GM23338 (cell line): ENCODE data around the gene CSPG4. TPM values are rescaled to one million over a fixed set of nuclear protein-coding genes. Genes with fewer than 3 reads are reported as not detected.
A peak's percentile ranks its signal among the peaks of the same experiment; 100 is the strongest.

Experiments
- ATAC-seq: fragments of 200-7000 bp; cut with Tn5 transposase; 3 replicates; pipeline ENCODE4 v1.9.1; 2020
- DNase-seq: peaks from one replicate; pipeline ENCODE4 v3.0.0-alpha.2; 2015; ENCODE audit warnings: low spot score
- H2AFZ ChIP-seq: fragments of 200-600 bp; sonication (generic); 2 replicates; pipeline ENCODE4 v1.8.0; 2016; ENCODE audit warnings: antibody characterized with exemption, mild to moderate bottlenecking, moderate library complexity
- H3F3A ChIP-seq: fragments of 200-600 bp; sonication (generic); replicated peaks from 2 replicates; pipeline ENCODE4 v1.8.0; 2017; ENCODE audit warnings: antibody characterized with exemption, mixed run types, low read depth
- H3K27ac ChIP-seq: fragments of 200-600 bp; sonication (generic); 2 replicates; pipeline ENCODE4 v1.6.1; 2016; ENCODE audit warnings: low read depth
- H3K27me3 ChIP-seq: fragments of 200-600 bp; sonication (generic); 2 replicates; pipeline ENCODE4 v1.8.0; 2016; ENCODE audit warnings: mild to moderate bottlenecking, mixed run types, moderate library complexity; ENCODE audit not compliant: insufficient read depth
- H3K36me3 ChIP-seq: fragments of 200-600 bp; sonication (generic); 2 replicates; pipeline ENCODE4 v1.8.0; 2016; ENCODE audit warnings: mild to moderate bottlenecking; ENCODE audit not compliant: insufficient read depth
- H3K4me1 ChIP-seq: fragments of 200-600 bp; sonication (generic); 2 replicates; pipeline ENCODE4 v1.8.0; 2016; ENCODE audit warnings: mild to moderate bottlenecking, moderate library complexity; ENCODE audit not compliant: insufficient read depth
- H3K4me2 ChIP-seq: fragments of 200-600 bp; sonication (generic); 2 replicates; pipeline ENCODE4 v1.7.1; 2017; ENCODE audit warnings: mixed run types
- H3K4me3 ChIP-seq: fragments of 200-600 bp; sonication (generic); 2 replicates; pipeline ENCODE4 v1.6.1; 2016; ENCODE audit warnings: mixed run types
- H3K79me2 ChIP-seq: fragments of 200-600 bp; sonication (generic); replicated peaks from 2 replicates; pipeline ENCODE4 v1.8.0; 2017; ENCODE audit warnings: mild to moderate bottlenecking; ENCODE audit not compliant: insufficient read depth
- H3K9me2 ChIP-seq: fragments of 200-600 bp; sonication (generic); 2 replicates; pipeline ENCODE4 v1.8.0; 2017; ENCODE audit not compliant: insufficient read depth
- H4K20me1 ChIP-seq: fragments of 200-600 bp; sonication (generic); replicated peaks from 2 replicates; pipeline ENCODE4 v1.8.0; 2017; ENCODE audit warnings: mild to moderate bottlenecking; ENCODE audit not compliant: insufficient read depth
- H3K27ac Mint-ChIP-seq: 2 replicates; pipeline ENCODE4 v1.8.0; 2020; ENCODE audit warnings: inconsistent platforms, mild to moderate bottlenecking, moderate library complexity, mixed read lengths
- H3K27me3 Mint-ChIP-seq: 3 replicates; pipeline ENCODE4 v1.8.0; 2022; ENCODE audit warnings: low read depth, mild to moderate bottlenecking, moderate library complexity, mixed read lengths, inconsistent platforms; ENCODE audit not compliant: insufficient read depth, poor library complexity
- H3K36me3 Mint-ChIP-seq: 3 replicates; pipeline ENCODE4 v1.8.0; 2021; ENCODE audit warnings: low read depth, mild to moderate bottlenecking, inconsistent platforms, moderate library complexity, mixed read lengths
- H3K4me1 Mint-ChIP-seq: 3 replicates; pipeline ENCODE4 v1.8.0; 2020; ENCODE audit warnings: mild to moderate bottlenecking, inconsistent platforms, mixed read lengths
- H3K4me3 Mint-ChIP-seq: 3 replicates; pipeline ENCODE4 v1.8.0; 2021; ENCODE audit warnings: moderate library complexity, mild to moderate bottlenecking, inconsistent platforms, mixed read lengths
- H3K9me3 Mint-ChIP-seq: 3 replicates; pipeline ENCODE4 v1.8.0; 2020; ENCODE audit warnings: moderate library complexity, mild to moderate bottlenecking, inconsistent platforms, mixed read lengths
- CTCF ChIP-seq, 2 experiments: fragments of 200-600 bp in 1 of 2; sonication (generic) in 1 of 2; conservative IDR thresholded peaks; 2 replicates each; pipeline versions ENCODE4 v1.5.1 to v1.6.1; 2016 to 2017; ENCODE audit warnings: antibody characterized with exemption in 2 of 2, low read depth in 2 of 2, mild to moderate bottlenecking in 2 of 2, moderate library complexity in 1 of 2
- JUNB ChIP-seq: IDR thresholded peaks from one replicate; pipeline ENCODE4 v1.6.1; 2016; ENCODE audit warnings: antibody characterized with exemption; ENCODE audit not compliant: unreplicated experiment
- POLR2AphosphoS5 ChIP-seq: IDR thresholded peaks from 2 replicates; pipeline ENCODE4 v1.6.1; 2016; ENCODE audit warnings: antibody characterized with exemption, low read depth
- polyA plus RNA-seq: library from polyadenylated mRNA; unstranded; fragments of >200 nt; fragmentation: Nextera tagmentation; extraction: Ambion mirVana; gene quantifications from 2 replicates; pipeline ENCODE4 v1.2.1, GENCODE V29; 2016
- total RNA-seq: library from RNA; depleted of rRNA; stranded (reverse); fragments of >200 nt; shearing (Covaris generic); gene quantifications from 2 replicates; pipeline ENCODE4 v1.2.3, GENCODE V29; 2014
- TF ChIP-seq, protein P1 (sequence below): IDR thresholded peaks from 2 replicates; pipeline ENCODE4 v1.6.1; 2016; ENCODE audit warnings: antibody characterized with exemption

The CSPG4 gene
- total and polyA plus RNA-seq, 2 experiments from 2014 or later = 0.27 to 4.0 TPM

GRCh38 chr15:75733761-75734651, 21.4 kb upstream of the CSPG4 start (continued):
- TF ChIP-seq JUNB = no peak
- TF ChIP-seq POLR2AphosphoS5 = no peak
- no peak for TF ChIP-seq CTCF (conservative IDR thresholded peaks at IDR 0.05; ENCODE audit: low read depth in 2 of 2)
- TF ChIP-seq, protein P1, sequence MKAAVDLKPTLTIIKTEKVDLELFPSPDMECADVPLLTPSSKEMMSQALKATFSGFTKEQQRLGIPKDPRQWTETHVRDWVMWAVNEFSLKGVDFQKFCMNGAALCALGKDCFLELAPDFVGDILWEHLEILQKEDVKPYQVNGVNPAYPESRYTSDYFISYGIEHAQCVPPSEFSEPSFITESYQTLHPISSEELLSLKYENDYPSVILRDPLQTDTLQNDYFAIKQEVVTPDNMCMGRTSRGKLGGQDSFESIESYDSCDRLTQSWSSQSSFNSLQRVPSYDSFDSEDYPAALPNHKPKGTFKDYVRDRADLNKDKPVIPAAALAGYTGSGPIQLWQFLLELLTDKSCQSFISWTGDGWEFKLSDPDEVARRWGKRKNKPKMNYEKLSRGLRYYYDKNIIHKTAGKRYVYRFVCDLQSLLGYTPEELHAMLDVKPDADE = no peak

DNA sequence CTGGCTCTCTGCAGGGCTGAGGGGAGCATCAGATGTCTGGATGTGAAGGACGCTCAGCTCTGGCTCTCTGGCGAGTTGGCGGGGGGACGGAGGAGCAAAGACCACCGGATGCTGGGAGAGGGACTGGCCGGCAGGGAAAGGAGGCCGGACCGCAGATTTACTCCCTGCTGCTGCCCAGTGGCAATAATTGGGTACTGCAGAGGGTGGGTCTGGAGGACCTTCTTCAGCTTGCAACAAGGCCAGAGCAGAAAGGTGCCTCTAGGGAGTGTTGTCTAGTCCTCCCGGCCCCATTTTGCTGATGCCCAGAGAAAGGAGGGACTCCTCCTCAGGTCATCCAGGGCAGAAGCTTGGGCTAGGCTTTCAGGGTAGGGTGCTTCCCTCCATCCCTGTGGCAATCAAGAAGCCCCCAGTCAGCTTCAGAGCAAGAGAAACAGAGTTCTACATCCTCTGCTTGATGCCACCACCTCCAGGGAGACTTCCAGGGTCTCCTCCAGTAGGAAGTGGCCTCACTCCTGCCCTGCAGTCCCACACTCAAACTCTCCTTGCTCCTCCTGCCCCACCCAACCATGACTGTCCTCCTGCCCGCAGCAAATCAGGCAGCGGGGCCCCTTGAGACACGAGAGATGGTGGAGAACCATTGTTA, 20.3 kb upstream of the CSPG4 start:
- H3K27ac ChIP-seq = no peak overlapping the region

More for the DNA sequence above, 20.3 kb upstream of the CSPG4 start:
- Mint-ChIP-seq H3K36me3 (no peaks in the 10 kb centered on the region; the same call in 2 of the 3 replicates), H3K4me1 (peaks cover 40% of the 10 kb centered on the region), H3K27ac (0 out of 2 replicates have a peak overlapping the region, but pooled peaks have one; percentile 2), H3K27me3 (peaks cover 24% of the 10 kb centered on the region), H3K9me3 (no peaks in the 10 kb centered on the region; the same call in 2 of the 3 replicates), H3K4me3 (no peak overlapping the region)
- Histone ChIP-seq H3K9me2 (no peaks in the 10 kb centered on the region), H3K36me3 (no peaks in the 10 kb centered on the region), H2AFZ (no peak overlapping the region), H3K4me1 (no peaks in the 10 kb centered on the region; the same call in 1 of the 2 replicates), H3K27me3 (no peaks in the 10 kb centered on the region), H4K20me1 (no peaks in the 10 kb centered on the region), H3K4me3 (no peak overlapping the region), H3K4me2 (no peak overlapping the region), H3K79me2 (no peaks in the 10 kb centered on the region), H3F3A (no peaks in the 10 kb centered on the region)
- ATAC-seq (peak; percentile 74), DNase-seq (peak; percentile 86)
- TF ChIP-seq CTCF (conservative IDR thresholded peaks at IDR 0.05; ENCODE audit: low read depth in 2 of 2) (peak; percentile 61 to 80), POLR2AphosphoS5 (no peak)
